HepG2 (cell line): ENCODE results near the gene PARP3. TPM values are rescaled to one million over a fixed set of nuclear protein-coding genes. Genes with fewer than 3 reads are reported as not detected.
A peak's percentile ranks its signal among the peaks of the same experiment; 100 is the strongest.

Source experiments
- ARNT2 ChIP-seq: sonication (generic); formaldehyde crosslinking; IDR thresholded peaks from 2 replicates; pipeline ENCODE4 v1.8.0; 2022; ENCODE audit warnings: mild to moderate bottlenecking, low read depth, missing genetic modification reagents, moderate library complexity
- HMGA1 ChIP-seq: sonication (generic); formaldehyde crosslinking; conservative IDR thresholded peaks from 2 replicates; pipeline ENCODE4 v1.4.0; 2020; ENCODE audit warnings: missing genetic modification reagents
- MLLT10 ChIP-seq: sonication (generic); formaldehyde crosslinking; IDR thresholded peaks from 2 replicates; pipeline ENCODE4 v1.4.0; 2020; ENCODE audit warnings: missing genetic modification reagents
- NCOA1 ChIP-seq: sonication (generic); formaldehyde crosslinking; IDR thresholded peaks from 2 replicates; pipeline ENCODE4 v1.9.0; 2021; ENCODE audit warnings: missing genetic modification reagents
- PCBP2 ChIP-seq: fragments of 200-400 bp; formaldehyde crosslinking; optimal IDR thresholded peaks from 2 replicates; pipeline ENCODE3; 2018; ENCODE audit warnings: low read length, low read depth; ENCODE audit not compliant: poor library complexity, severe bottlenecking
- PITX1 ChIP-seq: sonication (generic); formaldehyde crosslinking; IDR thresholded peaks from 2 replicates; pipeline ENCODE4 v1.5.1; 2020; ENCODE audit warnings: mild to moderate bottlenecking, missing genetic modification reagents
- SIN3B ChIP-seq: fragments of 150-350 bp; IDR thresholded peaks from 2 replicates; pipeline ENCODE4 v1.6.1; 2014; ENCODE audit warnings: low read length
- SOX13 ChIP-seq, 3 experiments: fragments of 450-650 bp in 1 of 3; sonication (generic) in 1 of 3; formaldehyde crosslinking in 1 of 3; IDR thresholded peaks in 2 of 3; conservative IDR thresholded peaks in 1 of 3; 2 replicates each; pipeline versions ENCODE4 v1.5.0 to v1.6.1; 2016 to 2020; ENCODE audit warnings: antibody characterized with exemption in 1 of 3, mild to moderate bottlenecking in 1 of 3, missing compliant biosample characterization in 1 of 3, missing genetic modification reagents in 1 of 3, moderate library complexity in 1 of 3
- TARDBP ChIP-seq: sonication (generic); formaldehyde crosslinking; IDR thresholded peaks from 2 replicates; pipeline ENCODE4 v1.8.0; 2022; ENCODE audit warnings: mild to moderate bottlenecking, missing genetic modification reagents
- TOE1 ChIP-seq: sonication (generic); formaldehyde crosslinking; IDR thresholded peaks from 2 replicates; pipeline ENCODE4 v1.4.0; 2020; ENCODE audit warnings: mild to moderate bottlenecking, missing genetic modification reagents
- ZBTB38 ChIP-seq: sonication (generic); formaldehyde crosslinking; IDR thresholded peaks from 2 replicates; pipeline ENCODE4 v1.5.1; 2020; ENCODE audit warnings: mild to moderate bottlenecking, missing genetic modification reagents
- ZBTB4 ChIP-seq: sonication (generic); formaldehyde crosslinking; IDR thresholded peaks from 2 replicates; pipeline ENCODE4 v1.4.0; 2020; ENCODE audit warnings: missing genetic modification reagents, mild to moderate bottlenecking, borderline replicate concordance
- ZC3H13 ChIP-seq: sonication (generic); formaldehyde crosslinking; IDR thresholded peaks from 2 replicates; pipeline ENCODE4 v1.8.1; 2023; ENCODE audit warnings: mild to moderate bottlenecking, missing genetic modification reagents, moderate library complexity
- ZFP37 ChIP-seq: sonication (generic); formaldehyde crosslinking; IDR thresholded peaks from 2 replicates; pipeline ENCODE4 v1.4.0; 2020; ENCODE audit warnings: missing genetic modification reagents, borderline replicate concordance
- ZNF431 ChIP-seq: sonication (generic); formaldehyde crosslinking; IDR thresholded peaks from 2 replicates; pipeline ENCODE4 v1.9.0; 2022; ENCODE audit warnings: missing genetic modification reagents, low read depth, mild to moderate bottlenecking, borderline replicate concordance
- ZNF691 ChIP-seq: sonication (generic); formaldehyde crosslinking; IDR thresholded peaks from 2 replicates; pipeline ENCODE4 v1.4.0; 2020; ENCODE audit warnings: missing genetic modification reagents, low read depth, mild to moderate bottlenecking, borderline replicate concordance
- ZNF850 ChIP-seq: sonication (generic); formaldehyde crosslinking; conservative IDR thresholded peaks from 2 replicates; pipeline ENCODE4 v1.9.0; 2021; ENCODE audit warnings: mild to moderate bottlenecking, missing genetic modification reagents
- ZSCAN20 ChIP-seq: sonication (generic); formaldehyde crosslinking; IDR thresholded peaks from 2 replicates; pipeline ENCODE4 v1.4.0; 2020; ENCODE audit warnings: missing genetic modification reagents, mild to moderate bottlenecking, borderline replicate concordance
- ZSCAN9 ChIP-seq: IDR thresholded peaks from 2 replicates; pipeline ENCODE4 v1.6.1; 2016; ENCODE audit warnings: borderline replicate concordance
- polyA plus RNA-seq, 8 experiments: library from polyadenylated mRNA; depleted of rRNA in 3 of 8; stranded (reverse) in 7 of 8; unstranded in 1 of 8; fragments of >200 nt; fragmentation: Illumina TruSeq in 4 of 8; extraction: Trizol in 4 of 8; gene quantifications; 2 replicates each; pipeline versions ENCODE4 v1.2.1 to v1.2.3, GENCODE V29; 2011 to 2016; ENCODE audit warnings: low read depth in 4 of 8, missing spikeins in 1 of 8, mixed read lengths in 1 of 8; ENCODE audit not compliant: insufficient read depth in 1 of 8
- total RNA-seq, 5 experiments: library from RNA; depleted of rRNA; stranded (reverse); fragments of >200 nt; fragmentation: Illumina TruSeq; extraction: Trizol; gene quantifications; 2 replicates each; pipeline ENCODE4 v1.2.3, GENCODE V29; 2016; ENCODE audit warnings: low read depth in 1 of 5

PARP3 gene
- total and polyA plus RNA-seq, 2 of the 13 experiments (the other 11 are each of a cell fraction or from before 2014, with no cell fraction given), result 11.2 to 21.5 TPM

GRCh38 chr3:51995346-51996163 lies 53.4 kb downstream of the PARP3 start, which contains the start of gene RPL29 (continued):
- TF ChIP-seq ZBTB4 (CRISPR knock-in tag) (no peak), MLLT10 (CRISPR knock-in tag) (no peak), ZSCAN9 (CRISPR knock-in tag) (peak; percentile 82; the same call in 1 of the 2 replicates), PITX1 (CRISPR knock-in tag) (peak; percentile 58; the same call in 1 of the 2 replicates), ZNF691 (CRISPR knock-in tag) (peak; percentile 66), NCOA1 (CRISPR knock-in tag) (peak; percentile 69; the same call in 1 of the 2 replicates), ZNF850 (no peak), TOE1 (peak; percentile 81), HMGA1 (CRISPR knock-in tag) (no peak), ZFP37 (CRISPR knock-in tag) (no peak), PCBP2 (no peak), ARNT2 (CRISPR knock-in tag) (peak; percentile 65), ZSCAN20 (CRISPR knock-in tag) (no peak; the same call in 1 of the 2 replicates), ZC3H13 (CRISPR knock-in tag) (peak; percentile 92), ZBTB38 (CRISPR knock-in tag) (peak; percentile 76), SIN3B (peak; percentile 82), TARDBP (peak; percentile 91), ZNF431 (CRISPR knock-in tag) (peak; percentile 83), SOX13 (IDR thresholded peaks at IDR 0.05) (no peak), SOX13 (CRISPR knock-in tag; conservative IDR thresholded peaks at IDR 0.05 in 1 of 2, IDR thresholded peaks at IDR 0.05 in 1 of 2) (peak in 1 of 2 experiments; percentile 62; a peak in 2 of 4 replicates)
